Mesendoderm (in vitro differentiated cells): ENCODE results near the gene COPS4.
"Not testable (repeated sequence)": the region's sequence is repeated elsewhere in the genome, so short reads cannot be mapped to it uniquely, and the experiment has no call there.

Experiments used
- DNase-seq: peaks from one replicate; pipeline ENCODE4 v3.0.0; 2013
- H2AK5ac ChIP-seq: 2 replicates; pipeline ENCODE4 v1.6.1; 2013; ENCODE audit warnings: low read length, inconsistent platforms
- H2BK120ac ChIP-seq: 2 replicates; pipeline ENCODE4 v1.6.1; 2013; ENCODE audit warnings: low read depth, mild to moderate bottlenecking, low read length, moderate library complexity, mixed read lengths
- H2BK15ac ChIP-seq: replicated peaks from 2 replicates; pipeline ENCODE4 v1.6.1; 2013; ENCODE audit warnings: low read depth, mild to moderate bottlenecking, moderate library complexity
- H2BK5ac ChIP-seq: 2 replicates; pipeline ENCODE4 v1.6.1; 2013; ENCODE audit warnings: low read length, inconsistent platforms
- H3K18ac ChIP-seq: 2 replicates; pipeline ENCODE4 v1.6.1; 2013; ENCODE audit warnings: mild to moderate bottlenecking, low read length, mixed read lengths
- H3K23ac ChIP-seq: one replicate; pipeline ENCODE4 v1.6.1; 2013; ENCODE audit warnings: low read length
- H3K27ac ChIP-seq: 2 replicates; pipeline ENCODE4 v1.5.1; 2013; ENCODE audit warnings: low read depth, mild to moderate bottlenecking, inconsistent platforms, low read length, moderate library complexity
- H3K27me3 ChIP-seq: 2 replicates; pipeline ENCODE4 v1.6.1; 2013; ENCODE audit warnings: low read length, control low read depth, mild to moderate bottlenecking, inconsistent platforms; ENCODE audit not compliant: insufficient read depth, poor library complexity
- H3K36me3 ChIP-seq: 2 replicates; pipeline ENCODE4 v1.6.1; 2013; ENCODE audit warnings: low read length, inconsistent platforms; ENCODE audit not compliant: control insufficient read depth, insufficient read depth
- H3K4ac ChIP-seq: one replicate; pipeline ENCODE4 v1.6.1; 2013; ENCODE audit warnings: low read depth, mild to moderate bottlenecking, low read length, moderate library complexity
- H3K4me1 ChIP-seq: 2 replicates; pipeline ENCODE4 v1.6.1; 2013; ENCODE audit warnings: low read depth, low read length, inconsistent platforms; ENCODE audit not compliant: control insufficient read depth
- H3K4me2 ChIP-seq: 2 replicates; pipeline ENCODE4 v1.6.1; 2013; ENCODE audit warnings: low read length
- H3K4me3 ChIP-seq: 2 replicates; pipeline ENCODE4 v1.5.1; 2013; ENCODE audit warnings: mild to moderate bottlenecking, low read length
- H3K56ac ChIP-seq: one replicate; pipeline ENCODE4 v1.6.1; 2013; ENCODE audit warnings: low read length
- H3K79me1 ChIP-seq: 2 replicates; pipeline ENCODE4 v1.6.1; 2013; ENCODE audit warnings: low read length, inconsistent platforms
- H3K79me2 ChIP-seq: 2 replicates; pipeline ENCODE4 v1.6.1; 2013; ENCODE audit warnings: mild to moderate bottlenecking, low read length; ENCODE audit not compliant: control insufficient read depth, insufficient read depth
- H3K9ac ChIP-seq: 2 replicates; pipeline ENCODE4 v1.6.1; 2013; ENCODE audit warnings: low read length, inconsistent platforms
- H4K5ac ChIP-seq: one replicate; pipeline ENCODE4 v1.6.1; 2013; ENCODE audit warnings: low read length
- H4K8ac ChIP-seq: one replicate; pipeline ENCODE4 v1.6.1; 2013; ENCODE audit warnings: low read depth, mild to moderate bottlenecking, control low read depth, low read length, moderate library complexity
- WGBS: extraction: QIAGEN DNeasy Blood & Tissue Kit; methylation state at CpG from one replicate; pipeline ENCODE4 v1.1.7; 2013; ENCODE audit warnings: low lambda C conversion rate, missing lambda C conversion rate; ENCODE audit not compliant: insufficient coverage; ENCODE audit errors: extremely low coverage; 5-methylcytosine and 5-hydroxymethylcytosine counted together

COPS4 gene

GRCh38 chr4:83028976-83029375 lies 6.0 kb upstream of the COPS4 start:
- Histone ChIP-seq H3K79me2 (no peaks in the 10 kb centered on the region), H2BK120ac (no peak overlapping the region), H3K79me1 (no peaks in the 10 kb centered on the region), H2BK5ac (no peak overlapping the region), H3K56ac (no peak overlapping the region), H3K27ac (no peak overlapping the region), H4K5ac (no peak overlapping the region), H3K4me2 (no peak overlapping the region), H3K23ac (no peak overlapping the region), H3K18ac (no peak overlapping the region), H3K27me3 (no peaks in the 10 kb centered on the region), H2BK15ac (no peak overlapping the region), H3K4ac (no peak overlapping the region), H2AK5ac (no peak overlapping the region), H4K8ac (no peak overlapping the region), H3K9ac (no peak overlapping the region), H3K4me1 (no peaks in the 10 kb centered on the region), H3K36me3 (no peaks in the 10 kb centered on the region), H3K4me3 (no peak overlapping the region)
- whole genome bisulfite sequencing: no CpG with 5 or more reads among the region's 3 CpGs
- no peak for DNase-seq

- H2BK15ac ChIP-seq: no peak overlapping the region
- no peaks in the 10 kb centered on the region for H3K27me3 ChIP-seq
- H3K56ac ChIP-seq: no peak overlapping the region
- no peak overlapping the region for H3K23ac ChIP-seq
- H3K27ac ChIP-seq: no peak overlapping the region
- H3K9ac ChIP-seq: no peak overlapping the region
- no peak overlapping the region for H4K5ac ChIP-seq
- no peaks in the 10 kb centered on the region for H3K79me2 ChIP-seq
- WGBS: no CpG with 5 or more reads among the region's 1 CpG
- no peak overlapping the region for H3K4ac ChIP-seq
- H3K4me2 ChIP-seq: no peak overlapping the region
- no peak overlapping the region for H2BK5ac ChIP-seq
- no peaks in the 10 kb centered on the region for H3K36me3 ChIP-seq
- DNase-seq: no peak
- no peak overlapping the region for H2BK120ac ChIP-seq
- no peak overlapping the region for H4K8ac ChIP-seq
- H3K4me1 ChIP-seq: no peaks in the 10 kb centered on the region
- H3K18ac ChIP-seq: no peak overlapping the region
- H3K79me1 ChIP-seq: no peaks in the 10 kb centered on the region
- no peak overlapping the region for H3K4me3 ChIP-seq
- H2AK5ac ChIP-seq: no peak overlapping the region
Observed at GRCh38 chr4:83029688-83030087, 5.3 kb upstream of the COPS4 start.

DNA sequence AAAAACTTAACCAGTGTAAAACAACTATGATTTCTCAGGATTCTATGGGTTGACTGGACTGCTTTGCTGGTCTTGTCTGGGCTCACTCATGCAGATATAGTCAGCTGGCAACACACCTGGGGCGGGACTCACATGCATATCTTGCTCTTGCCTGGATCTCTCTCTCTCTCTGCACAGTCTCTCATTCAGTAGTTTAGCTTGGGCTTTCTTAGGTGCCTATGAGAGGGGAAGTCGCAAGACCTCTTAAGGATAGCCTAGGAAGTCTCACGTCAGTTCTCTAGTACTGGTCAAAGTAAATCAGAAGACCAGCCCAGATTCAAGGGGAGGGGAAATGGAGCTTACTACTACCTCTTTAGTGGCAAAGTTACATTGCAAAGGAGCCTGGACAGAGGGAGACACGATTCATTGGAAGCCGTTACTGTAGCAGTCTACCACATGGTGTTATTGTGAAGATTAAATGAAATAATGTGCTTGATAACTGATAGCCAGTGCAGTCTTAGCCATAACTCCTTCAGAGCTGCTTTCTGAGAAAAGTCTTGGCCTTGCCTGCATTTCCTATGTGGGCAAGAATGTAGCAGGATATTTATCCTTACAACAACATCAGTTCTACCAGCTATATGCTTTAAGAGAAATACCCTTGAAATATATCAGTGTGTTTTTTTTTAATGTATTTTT lies 2.1 kb downstream of the COPS4 start:
- Histone ChIP-seq H4K8ac (no peak overlapping the region), H2BK5ac (no peak overlapping the region), H3K36me3 (no peaks in the 10 kb centered on the region), H3K4me2 (no peak overlapping the region), H3K9ac (no peak overlapping the region), H3K27ac (no peak overlapping the region), H2BK15ac (no peak overlapping the region), H3K4me1 (no peaks in the 10 kb centered on the region), H2BK120ac (no peak overlapping the region), H3K79me2 (peaks cover 23% of the 10 kb centered on the region), H3K23ac (no peak overlapping the region), H3K18ac (no peak overlapping the region), H3K27me3 (no peaks in the 10 kb centered on the region), H3K56ac (no peak overlapping the region), H2AK5ac (no peak overlapping the region), H3K4me3 (no peak overlapping the region), H3K79me1 (peaks cover 15% of the 10 kb centered on the region), H4K5ac (no peak overlapping the region), H3K4ac (no peak overlapping the region)
- no peak for DNase-seq
- no CpG with 5 or more reads among the region's 5 CpGs for WGBS

GRCh38 chr4:83040269-83040668 lies 5.3 kb downstream of the COPS4 start:
- Histone ChIP-seq H2BK120ac (no peak overlapping the region), H4K5ac (no peak overlapping the region), H3K27me3 (no peaks in the 10 kb centered on the region), H3K56ac (no peak overlapping the region), H3K4me2 (no peak overlapping the region), H2AK5ac (no peak overlapping the region), H4K8ac (no peak overlapping the region), H3K36me3 (no peaks in the 10 kb centered on the region), H2BK15ac (no peak overlapping the region), H3K4me3 (no peak overlapping the region), H3K18ac (no peak overlapping the region), H3K79me2 (peaks cover 23% of the 10 kb centered on the region), H3K79me1 (peaks cover 17% of the 10 kb centered on the region), H3K4me1 (no peaks in the 10 kb centered on the region), H3K23ac (no peak overlapping the region), H3K27ac (no peak overlapping the region), H2BK5ac (no peak overlapping the region), H3K4ac (no peak overlapping the region), H3K9ac (no peak overlapping the region)
- peak; percentile 20 for DNase-seq
- no CpG with 5 or more reads among the region's 3 CpGs for WGBS

DNA sequence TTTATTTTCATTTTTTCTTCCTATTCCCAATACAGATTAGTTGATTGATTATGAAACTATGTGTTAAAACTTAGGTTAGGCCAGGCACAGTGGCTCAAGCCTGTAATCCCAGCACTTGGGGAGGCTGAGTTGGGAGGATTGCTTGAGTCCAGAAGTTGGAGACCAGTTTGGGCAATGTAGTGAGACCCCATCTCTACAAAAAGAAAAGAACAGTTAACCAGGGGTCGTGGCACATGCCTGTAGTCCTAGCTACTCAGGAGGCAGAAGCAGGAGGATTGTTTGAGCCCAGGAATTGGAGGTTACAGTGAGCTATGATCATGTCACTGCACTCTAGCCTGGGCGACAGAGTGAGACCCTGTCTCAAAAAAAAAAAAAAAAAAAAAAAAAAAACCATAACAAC lies 8.2 kb downstream of the COPS4 start:
- H3K23ac ChIP-seq, H3K27me3 ChIP-seq, H3K79me2 ChIP-seq, H2BK15ac ChIP-seq, H3K18ac ChIP-seq, H3K27ac ChIP-seq, H3K4me3 ChIP-seq, H3K79me1 ChIP-seq, H2AK5ac ChIP-seq, H3K4ac ChIP-seq, H3K9ac ChIP-seq, H3K4me2 ChIP-seq, H3K56ac ChIP-seq, H2BK5ac ChIP-seq, H4K8ac ChIP-seq, H2BK120ac ChIP-seq, H3K36me3 ChIP-seq, H3K4me1 ChIP-seq, DNase-seq, H4K5ac ChIP-seq: not testable (repeated sequence)
- no CpG with 5 or more reads among the region's 2 CpGs for WGBS

- H2BK120ac ChIP-seq: no peak overlapping the region
- no peaks in the 10 kb centered on the region for H3K27me3 ChIP-seq
- no peak overlapping the region for H3K9ac ChIP-seq
- H3K56ac ChIP-seq: no peak overlapping the region
- H4K8ac ChIP-seq: no peak overlapping the region
- peaks cover 7% of the 10 kb centered on the region for H3K79me2 ChIP-seq
- H4K5ac ChIP-seq: no peak overlapping the region
- no peaks in the 10 kb centered on the region for H3K36me3 ChIP-seq
- no peaks in the 10 kb centered on the region for H3K4me1 ChIP-seq
- no peak overlapping the region for H3K23ac ChIP-seq
- H2AK5ac ChIP-seq: no peak overlapping the region
- H3K4me2 ChIP-seq: no peak overlapping the region
- H2BK5ac ChIP-seq: no peak overlapping the region
- peaks cover 8% of the 10 kb centered on the region for H3K79me1 ChIP-seq
- H3K27ac ChIP-seq: no peak overlapping the region
- DNase-seq: no peak
- no CpG with 5 or more reads among the region's 14 CpGs for WGBS
- no peak overlapping the region for H3K4me3 ChIP-seq
- H3K4ac ChIP-seq: no peak overlapping the region
- H2BK15ac ChIP-seq: no peak overlapping the region
- H3K18ac ChIP-seq: no peak overlapping the region
Observed at GRCh38 chr4:83043801-83044407, 8.9 kb downstream of the COPS4 start.
